ENCODE results near the gene ADM5.

ADM5 gene

DNA sequence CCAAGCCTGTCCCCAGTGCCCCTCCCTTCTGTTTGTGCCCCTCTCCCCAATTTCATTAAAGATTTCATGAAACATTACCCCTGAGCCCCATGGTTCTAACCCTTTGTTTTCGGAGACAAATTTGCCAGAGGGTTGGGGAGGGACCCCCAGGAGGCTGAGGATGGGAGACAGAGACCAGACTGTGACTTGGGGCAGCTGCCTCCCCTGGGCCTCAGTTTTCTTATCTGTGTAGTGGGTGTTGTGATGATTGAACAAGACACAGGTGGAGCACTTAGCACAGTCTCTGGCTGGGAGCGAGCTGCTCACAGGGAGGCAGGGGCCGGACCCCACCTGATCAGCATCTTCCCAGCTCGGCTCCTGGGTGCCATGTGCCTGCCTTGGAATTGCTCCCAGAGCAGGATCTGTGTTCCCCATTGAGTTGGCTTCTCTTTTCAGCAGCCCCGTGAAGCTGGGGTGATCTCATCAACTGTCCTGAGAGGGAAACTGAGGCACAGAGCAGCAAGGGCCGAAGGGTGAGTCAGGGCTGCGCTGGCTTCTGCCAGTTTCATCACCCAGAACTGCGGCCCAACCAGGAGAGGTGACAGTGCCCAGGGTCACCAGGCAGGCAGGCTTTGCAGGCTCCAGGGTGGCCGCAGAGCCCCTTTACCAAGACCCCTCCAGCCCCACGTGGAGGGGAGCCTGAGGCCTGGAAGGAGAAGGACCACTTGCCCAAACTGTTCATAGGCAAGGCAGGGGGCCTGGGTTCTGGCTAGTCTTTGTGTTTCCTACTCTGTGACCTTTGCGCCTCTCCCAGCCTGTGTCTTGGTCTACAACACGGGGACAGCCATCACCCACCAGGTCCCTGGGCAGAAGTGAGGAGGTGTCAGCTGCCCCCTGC is 30.6 kb upstream of the ADM5 start:
- DNase-seq, result no peak

DNA sequence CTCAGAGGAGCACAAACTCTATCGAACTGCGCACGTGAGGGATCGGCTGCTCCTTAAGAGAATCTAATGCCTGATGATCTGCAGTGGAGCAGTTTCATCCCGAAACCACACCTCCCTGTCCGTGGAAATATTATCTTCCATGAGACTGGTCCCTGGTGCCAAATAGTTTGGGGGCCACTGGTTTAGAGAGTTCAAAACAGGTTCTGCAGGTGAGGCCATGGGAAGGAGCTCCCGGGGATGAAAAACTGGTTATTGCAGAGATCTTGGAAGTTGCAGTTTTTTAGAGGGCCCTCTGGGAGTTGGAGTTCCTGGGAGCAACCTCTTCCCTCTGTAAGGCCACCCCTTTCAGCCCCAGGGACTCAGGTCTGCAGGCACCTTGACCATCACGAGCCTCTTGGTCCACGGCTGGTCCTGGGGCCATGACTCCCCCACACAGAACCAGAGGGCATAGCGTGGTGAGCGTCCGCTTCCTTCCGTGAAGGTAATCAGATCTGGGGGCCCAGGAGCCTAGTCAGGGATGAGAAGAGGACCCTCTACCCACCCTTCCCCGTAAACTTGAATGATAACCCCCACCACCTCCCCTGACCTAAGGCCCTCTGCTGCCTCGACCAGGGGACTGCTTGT is 28.9 kb upstream of the ADM5 start:
- DNase-seq, result no peak

DNA sequence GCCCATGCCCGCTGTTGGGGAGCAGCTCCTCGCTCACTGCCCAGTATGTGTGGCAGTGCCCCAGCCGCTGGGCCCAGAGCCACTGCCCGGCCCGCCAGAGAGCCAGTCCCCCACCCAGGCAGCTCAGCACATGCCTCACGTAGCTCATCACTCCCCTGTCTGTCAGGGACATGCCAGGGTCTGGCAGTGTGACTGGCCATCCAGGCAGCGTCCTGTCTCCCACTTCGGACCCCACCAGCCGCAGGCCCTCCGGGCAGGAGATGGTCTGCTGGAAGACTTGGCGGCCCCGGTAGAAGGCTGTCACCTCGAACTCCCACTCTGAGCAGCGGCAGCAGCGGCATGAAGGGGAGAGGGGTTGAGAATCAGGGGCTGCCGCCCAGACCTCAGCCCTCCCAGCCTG is 27.4 kb upstream of the ADM5 start:
- DNase-seq, result no peak

- DNase-seq, result no peak
These were observed 26.2 kb upstream of the ADM5 start for GRCh38 chr19:49663224-49663623.

- peak; percentile 96 for DNase-seq
These were observed 25.0 kb upstream of the ADM5 start for GRCh38 chr19:49664171-49665035.

- DNase-seq, result no peak
These were observed 24.4 kb upstream of the ADM5 start for GRCh38 chr19:49665036-49665350.

GRCh38 chr19:49665351-49666119 is 23.9 kb upstream of the ADM5 start, which contains the start of the genes BCL2L12 and IRF3:
Gene BCL2L12, plus strand, starts transcription at chr19:49665933. Its CDS starts 760 bp downstream, at chr19:49666693.
Gene IRF3, minus strand, starts transcription at chr19:49665857. Its CDS starts 1,019 bp downstream, at chr19:49664838.
- peak; percentile 99 for DNase-seq

GRCh38 chr19:49666120-49666444 is 23.3 kb upstream of the ADM5 start:
- DNase-seq, result no peak

- DNase-seq, result no peak
These were observed 21.9 kb upstream of the ADM5 start for GRCh38 chr19:49667473-49667872.

- no peak for DNase-seq
These were observed 19.9 kb upstream of the ADM5 start for GRCh38 chr19:49669516-49669915.

GRCh38 chr19:49672131-49672919 is 17.1 kb upstream of the ADM5 start:
- DNase-seq, result peak; percentile 82

DNA sequence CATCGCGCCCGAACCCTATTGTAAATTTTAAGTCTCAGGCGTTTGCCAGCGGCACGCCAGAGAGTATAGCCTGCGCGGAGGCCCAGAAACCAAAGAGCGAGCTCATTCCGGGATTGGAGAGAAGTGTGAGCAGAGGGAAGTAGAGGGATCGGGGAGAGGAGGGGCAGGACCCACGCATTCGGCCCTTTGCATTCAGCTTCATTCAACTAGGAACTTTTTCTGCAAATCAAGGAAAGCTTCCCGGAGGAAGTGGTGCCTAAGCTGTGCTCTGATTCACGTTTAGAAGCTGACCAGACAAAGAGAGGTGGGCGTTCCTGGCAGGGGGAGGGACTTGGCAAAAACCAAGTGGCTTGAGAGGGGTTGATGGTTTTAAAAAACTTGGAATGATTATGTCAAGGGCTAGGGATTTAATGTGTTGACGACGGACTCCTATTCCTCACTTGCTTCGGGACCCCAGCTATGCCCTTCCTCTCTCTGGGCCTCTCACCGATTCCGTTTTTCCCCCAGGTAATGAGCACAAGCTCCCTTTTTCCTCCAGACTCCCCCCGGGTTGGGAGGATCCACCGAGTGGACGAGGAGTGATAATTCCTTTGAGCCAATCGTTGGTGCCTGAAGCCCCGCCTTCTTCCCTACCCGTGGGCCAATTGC is 13.1 kb upstream of the ADM5 start:
- DNase-seq, result peak; percentile 82

- DNase-seq, result peak; percentile 99
These were observed 12.6 kb upstream of the ADM5 start for GRCh38 chr19:49676784-49677230.

DNA sequence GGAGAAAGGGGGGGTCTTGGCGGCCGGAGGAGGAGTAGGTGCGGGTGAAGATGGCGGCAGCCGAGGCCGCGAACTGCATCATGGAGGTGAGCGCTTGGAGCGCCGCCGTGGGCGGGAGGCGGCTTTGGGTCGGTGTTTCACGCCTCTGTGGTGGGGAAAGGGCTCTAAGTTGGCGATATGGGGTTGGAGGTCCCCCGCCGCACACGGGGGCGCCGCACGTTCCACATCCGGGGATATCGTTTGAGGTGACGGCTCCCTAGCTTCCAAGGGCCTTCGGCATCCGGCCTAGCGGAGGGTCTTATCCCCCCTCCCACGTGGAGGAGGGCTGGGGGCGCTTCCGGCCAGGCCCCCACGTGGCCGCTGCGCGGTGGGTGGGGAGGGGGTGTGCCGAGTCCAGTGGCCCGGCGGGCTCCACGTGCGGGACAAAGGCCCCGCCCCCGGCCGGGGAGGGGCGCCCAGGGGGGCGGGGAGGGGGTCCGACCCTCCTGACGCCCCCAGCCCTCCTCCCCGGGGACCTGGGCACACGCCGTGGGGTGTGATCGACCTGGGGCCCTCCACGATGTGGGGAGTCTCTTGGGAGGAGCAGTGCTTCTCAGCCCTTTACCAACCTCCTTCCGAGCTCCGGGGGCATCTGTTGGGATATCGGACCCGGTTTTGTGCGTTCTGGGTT is 12.0 kb upstream of the ADM5 start, which contains the start of gene PRMT1:
PRMT1 (plus strand) TSS at position 41 of the 670 bp plus-strand sequence; CDS start at position 51, 10 bp downstream.
- DNase-seq, result no peak

GRCh38 chr19:49677901-49678674 is 11.3 kb upstream of the ADM5 start:
- peak; percentile 82 for DNase-seq

DNA sequence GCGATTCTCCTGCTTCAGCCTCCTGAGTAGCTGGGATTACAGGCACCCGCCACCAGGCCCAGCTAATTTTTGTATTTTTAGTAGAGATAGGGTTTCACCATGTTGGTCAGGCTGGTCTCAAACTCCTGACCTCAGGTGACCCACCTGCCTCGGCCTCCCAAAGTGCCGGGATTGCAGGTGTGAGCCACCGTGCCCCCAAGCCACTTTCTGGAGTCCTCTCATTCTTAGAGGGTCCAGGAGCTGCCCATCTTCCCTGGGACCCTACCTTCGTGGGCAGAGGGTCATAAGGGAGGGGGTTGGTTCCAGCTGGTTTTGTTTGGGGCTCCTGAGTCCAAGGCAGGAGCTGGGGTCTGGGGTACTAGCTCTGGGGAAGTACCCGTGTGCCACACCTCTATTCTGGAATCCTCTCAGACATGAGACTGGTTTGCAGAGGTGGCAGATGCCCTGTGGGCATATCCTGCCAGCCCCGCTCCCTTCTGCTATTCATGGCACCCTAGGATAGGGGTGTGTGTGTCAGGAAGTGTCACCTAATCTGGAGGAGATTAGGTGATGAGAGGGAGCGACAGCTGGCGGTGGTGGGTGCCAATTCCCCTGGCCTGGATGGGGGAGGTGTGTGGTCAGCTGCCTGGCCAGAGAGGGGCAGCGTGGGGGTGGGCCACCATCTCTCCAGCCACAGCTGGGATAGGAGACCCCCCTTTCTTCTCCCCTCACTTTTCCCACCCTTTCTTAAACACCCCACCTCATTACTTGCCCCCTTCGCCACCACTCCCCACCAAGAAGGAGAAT is 10.2 kb upstream of the ADM5 start:
- DNase-seq, result no peak

DNA sequence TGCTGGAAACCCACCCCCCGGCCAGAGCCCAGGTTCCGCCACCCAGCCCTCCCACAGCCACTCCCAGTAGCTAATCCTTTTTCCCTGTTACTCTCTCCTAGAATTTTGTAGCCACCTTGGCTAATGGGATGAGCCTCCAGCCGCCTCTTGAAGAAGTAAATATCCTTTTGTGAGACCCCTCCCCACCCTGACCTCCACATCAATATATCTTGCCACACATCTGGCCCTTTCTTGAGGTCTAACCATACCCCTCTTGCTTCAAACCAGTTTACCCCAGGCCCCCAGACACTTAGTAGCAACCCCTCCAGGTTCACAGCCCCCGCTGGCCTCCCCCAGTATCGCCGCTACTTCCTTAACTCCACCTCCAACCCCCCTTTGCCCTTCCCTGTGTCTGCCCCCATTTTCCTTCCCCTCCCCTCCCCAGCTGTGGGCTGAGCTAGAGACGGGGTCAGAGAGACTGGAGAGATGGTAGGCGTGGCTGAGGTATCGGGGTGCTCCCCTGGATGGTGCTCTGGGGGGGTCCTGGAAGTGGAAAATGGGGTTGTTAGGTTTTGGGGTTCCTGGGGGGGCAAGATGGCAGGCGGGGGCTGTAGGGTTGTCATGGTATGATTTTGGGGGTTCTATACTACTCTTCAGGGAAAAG is 9.5 kb upstream of the ADM5 start:
- no peak for DNase-seq
